ENCODE results near the gene SNUPN.

DNA sequence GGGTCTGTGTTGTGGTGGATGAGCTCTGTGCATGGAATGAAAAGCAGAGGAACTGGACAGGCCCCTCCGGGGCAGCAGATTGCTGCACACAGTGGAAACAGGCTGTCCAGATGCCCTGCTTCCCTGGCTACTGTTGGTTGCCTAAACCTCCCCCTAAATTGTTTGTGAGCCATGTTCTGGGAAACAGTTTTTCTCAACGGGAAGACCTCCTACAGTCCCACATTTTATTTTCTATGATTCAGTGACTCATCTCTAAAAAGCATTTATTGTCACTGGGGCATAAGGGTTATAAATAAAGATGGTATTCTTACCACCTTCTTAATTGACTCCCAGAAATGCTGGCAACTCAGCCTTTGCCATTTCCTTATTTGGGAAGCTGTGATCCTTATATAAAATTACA lies 26.1 kb downstream of the SNUPN start:
- TF ChIP-seq PHF8 (conservative IDR thresholded peaks at IDR 0.05; ENCODE audit: low read depth, low read length) (no peak), GTF2F1 (IDR thresholded peaks at IDR 0.05; ENCODE audit: borderline replicate concordance, low read depth, low read length) (no peak), POLR2A (IDR thresholded peaks at IDR 0.05; ENCODE audit: control extremely low read depth in 1 of 2, low read depth in 2 of 2, low read length in 2 of 2) (no peak), EZH2 (IDR thresholded peaks at IDR 0.05; ENCODE audit: low read depth, low read length, severe bottlenecking) (no peak), JUND (IDR thresholded peaks at IDR 0.05; ENCODE audit: low read length) (no peak), CTBP2 (IDR thresholded peaks at IDR 0.05; ENCODE audit: borderline replicate concordance, insufficient read depth, insufficient read length, low read length) (no peak)
- TF ChIP-seq, protein P1, sequence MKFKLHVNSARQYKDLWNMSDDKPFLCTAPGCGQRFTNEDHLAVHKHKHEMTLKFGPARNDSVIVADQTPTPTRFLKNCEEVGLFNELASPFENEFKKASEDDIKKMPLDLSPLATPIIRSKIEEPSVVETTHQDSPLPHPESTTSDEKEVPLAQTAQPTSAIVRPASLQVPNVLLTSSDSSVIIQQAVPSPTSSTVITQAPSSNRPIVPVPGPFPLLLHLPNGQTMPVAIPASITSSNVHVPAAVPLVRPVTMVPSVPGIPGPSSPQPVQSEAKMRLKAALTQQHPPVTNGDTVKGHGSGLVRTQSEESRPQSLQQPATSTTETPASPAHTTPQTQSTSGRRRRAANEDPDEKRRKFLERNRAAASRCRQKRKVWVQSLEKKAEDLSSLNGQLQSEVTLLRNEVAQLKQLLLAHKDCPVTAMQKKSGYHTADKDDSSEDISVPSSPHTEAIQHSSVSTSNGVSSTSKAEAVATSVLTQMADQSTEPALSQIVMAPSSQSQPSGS (IDR thresholded peaks at IDR 0.05; ENCODE audit: low read length): no peak
- TF ChIP-seq, protein P2, sequence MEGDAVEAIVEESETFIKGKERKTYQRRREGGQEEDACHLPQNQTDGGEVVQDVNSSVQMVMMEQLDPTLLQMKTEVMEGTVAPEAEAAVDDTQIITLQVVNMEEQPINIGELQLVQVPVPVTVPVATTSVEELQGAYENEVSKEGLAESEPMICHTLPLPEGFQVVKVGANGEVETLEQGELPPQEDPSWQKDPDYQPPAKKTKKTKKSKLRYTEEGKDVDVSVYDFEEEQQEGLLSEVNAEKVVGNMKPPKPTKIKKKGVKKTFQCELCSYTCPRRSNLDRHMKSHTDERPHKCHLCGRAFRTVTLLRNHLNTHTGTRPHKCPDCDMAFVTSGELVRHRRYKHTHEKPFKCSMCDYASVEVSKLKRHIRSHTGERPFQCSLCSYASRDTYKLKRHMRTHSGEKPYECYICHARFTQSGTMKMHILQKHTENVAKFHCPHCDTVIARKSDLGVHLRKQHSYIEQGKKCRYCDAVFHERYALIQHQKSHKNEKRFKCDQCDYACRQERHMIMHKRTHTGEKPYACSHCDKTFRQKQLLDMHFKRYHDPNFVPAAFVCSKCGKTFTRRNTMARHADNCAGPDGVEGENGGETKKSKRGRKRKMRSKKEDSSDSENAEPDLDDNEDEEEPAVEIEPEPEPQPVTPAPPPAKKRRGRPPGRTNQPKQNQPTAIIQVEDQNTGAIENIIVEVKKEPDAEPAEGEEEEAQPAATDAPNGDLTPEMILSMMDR (IDR thresholded peaks at IDR 0.05; ENCODE audit: control extremely low read depth in 1 of 3, insufficient read depth in 1 of 3, low read depth in 1 of 3, low read length in 3 of 3): no peak

Measured in H1 (cell line).